Gastroesophageal sphincter (tissue), 4 donors: ENCODE data around the gene SLC5A4. TPM values are rescaled to one million over a fixed set of nuclear protein-coding genes. Genes with fewer than 3 reads are reported as not detected.

Experiments used
- ATAC-seq: fragments of 150-250 bp; one replicate; pipeline ENCODE4 v1.9.1; 2016; ENCODE audit warnings: mild to moderate bottlenecking, moderate library complexity
- H3K27ac ChIP-seq, 4 donors: fragments of 200-600 bp; sonication (generic) in 3 of 4; 1 replicate in 3 of 4; 2 replicates in 1 of 4; pipeline ENCODE4 v1.5.1; 2016 to 2019
- H3K27me3 ChIP-seq: fragments of 200-600 bp; sonication (generic); one replicate; pipeline ENCODE4 v1.5.1; 2019
- H3K36me3 ChIP-seq, 2 donors: fragments of 200-600 bp; sonication (generic); one replicate each; pipeline ENCODE4 v1.5.1; 2019; ENCODE audit warnings: control low read depth in 1 of 2
- H3K4me1 ChIP-seq, 3 donors: fragments of 200-600 bp; sonication (generic); 1 replicate in 2 of 3; 2 replicates in 1 of 3; pipeline ENCODE4 v1.5.1; 2016 to 2019; ENCODE audit warnings: control low read depth in 2 of 3
- H3K4me3 ChIP-seq, 2 donors: fragments of 200-600 bp; sonication (generic); one replicate each; pipeline ENCODE4 v1.5.1; 2019; ENCODE audit warnings: mild to moderate bottlenecking in 1 of 2, moderate library complexity in 1 of 2
- H3K9me3 ChIP-seq, 3 donors: fragments of 200-600 bp; sonication (generic); one replicate each; pipeline ENCODE4 v1.5.1; 2017 to 2019; ENCODE audit warnings: control low read depth in 2 of 3
- CTCF ChIP-seq, 4 experiments: fragments of 200-600 bp in 2 of 4; fragments of 450-650 bp in 2 of 4; sonication (generic) in 1 of 4; IDR thresholded peaks; one replicate each; pipeline ENCODE4 v1.5.1; 2017 to 2019; ENCODE audit warnings: antibody characterized with exemption in 4 of 4, mild to moderate bottlenecking in 2 of 4, moderate library complexity in 2 of 4
- EP300 ChIP-seq: sonication (generic); formaldehyde crosslinking; IDR thresholded peaks from one replicate; pipeline ENCODE4 v1.6.1; 2017; ENCODE audit warnings: antibody characterized with exemption, mild to moderate bottlenecking
- POLR2A ChIP-seq, 2 donors: fragments of 450-650 bp; IDR thresholded peaks; one replicate each; pipeline ENCODE4 v1.6.1; 2017; ENCODE audit warnings: antibody characterized with exemption in 2 of 2, mild to moderate bottlenecking in 2 of 2, moderate library complexity in 1 of 2
- POLR2AphosphoS5 ChIP-seq: sonication (generic); formaldehyde crosslinking; IDR thresholded peaks from one replicate; pipeline ENCODE4 v1.6.1; 2017; ENCODE audit warnings: antibody characterized with exemption
- WGBS, 2 donors: methylation state at CpG; one replicate each; pipeline ENCODE4 v1.1.5; 2018; ENCODE audit warnings: low coverage in 1 of 2; 5-methylcytosine and 5-hydroxymethylcytosine counted together
- total RNA-seq, 4 donors: library from RNA; depleted of rRNA; stranded (reverse); fragments of >200 nt; gene quantifications; one replicate each; pipeline ENCODE4 v1.1.0, GENCODE V29; 2016

The SLC5A4 gene
- total RNA-seq, 4 donors from 2014 or later: 0.39 to 0.78 TPM; not detected in 2

GRCh38 chr22:32236970-32237369 is 18.2 kb downstream of the SLC5A4 start:
- 23 to 56% methylated on average over 3 to 4 of the region's 8 CpGs for WGBS, 2 donors
- Histone ChIP-seq H3K27me3 (peaks cover 26% of the 10 kb centered on the region), H3K4me1 (no peaks in the 10 kb centered on the region), H3K4me3 (no peak overlapping the region), H3K36me3 (no peaks in the 10 kb centered on the region), H3K9me3 (no peaks in the 10 kb centered on the region), H3K27ac (no peak overlapping the region)
- TF ChIP-seq POLR2AphosphoS5 (no peak), CTCF (IDR thresholded peaks at IDR 0.05) (no peak), EP300 (no peak), POLR2A (IDR thresholded peaks at IDR 0.05) (no peak)
- ATAC-seq: no peak

- ATAC-seq: no peak
- Histone ChIP-seq H3K4me3 (no peak overlapping the region), H3K9me3 (no peaks in the 10 kb centered on the region), H3K27me3 (peaks cover 20% of the 10 kb centered on the region), H3K27ac (no peak overlapping the region), H3K36me3 (no peaks in the 10 kb centered on the region), H3K4me1 (no peaks in the 10 kb centered on the region)
- 58 to 72% methylated on average over 2 to 5 of the region's 5 CpGs for WGBS, 2 donors
- no peak for TF ChIP-seq POLR2AphosphoS5
- TF ChIP-seq POLR2A (IDR thresholded peaks at IDR 0.05): no peak
- no peak for TF ChIP-seq EP300
- no peak for TF ChIP-seq CTCF (IDR thresholded peaks at IDR 0.05)
Observed at GRCh38 chr22:32233091-32233490, 22.1 kb downstream of the SLC5A4 start.

- Histone ChIP-seq H3K27me3 (peaks cover 17% of the 10 kb centered on the region), H3K4me3 (no peak overlapping the region), H3K36me3 (no peaks in the 10 kb centered on the region), H3K4me1 (no peaks in the 10 kb centered on the region), H3K9me3 (no peaks in the 10 kb centered on the region), H3K27ac (no peak overlapping the region)
- TF ChIP-seq POLR2A (IDR thresholded peaks at IDR 0.05) (no peak), CTCF (IDR thresholded peaks at IDR 0.05) (no peak), EP300 (no peak), POLR2AphosphoS5 (no peak)
- WGBS, 2 donors: 50 to 58% methylated on average over 3 to 5 of the region's 5 CpGs
- no peak for ATAC-seq
Observed at GRCh38 chr22:32232191-32232830, 22.8 kb downstream of the SLC5A4 start.

- Histone ChIP-seq H3K9me3 (no peaks in the 10 kb centered on the region), H3K36me3 (no peaks in the 10 kb centered on the region), H3K4me3 (no peak overlapping the region), H3K27ac (no peak overlapping the region), H3K4me1 (no peaks in the 10 kb centered on the region), H3K27me3 (peaks cover 3% of the 10 kb centered on the region)
- WGBS, 2 donors: 50% methylated on average over 7 of the region's 7 CpGs
- no peak for ATAC-seq
- no peak for TF ChIP-seq POLR2A (IDR thresholded peaks at IDR 0.05)
- TF ChIP-seq CTCF (IDR thresholded peaks at IDR 0.05): no peak
- TF ChIP-seq EP300: no peak
- TF ChIP-seq POLR2AphosphoS5: no peak
Observed at GRCh38 chr22:32226326-32227104, 28.6 kb downstream of the SLC5A4 start.

- Histone ChIP-seq H3K27ac (no peak overlapping the region), H3K9me3 (no peaks in the 10 kb centered on the region), H3K4me1 (no peaks in the 10 kb centered on the region), H3K27me3 (peaks cover 3% of the 10 kb centered on the region), H3K36me3 (no peaks in the 10 kb centered on the region), H3K4me3 (no peak overlapping the region)
- TF ChIP-seq CTCF (IDR thresholded peaks at IDR 0.05) (no peak), POLR2A (IDR thresholded peaks at IDR 0.05) (no peak), POLR2AphosphoS5 (no peak), EP300 (no peak)
- 46 to 62% methylated on average over 1 of the region's 1 CpG for WGBS, 2 donors
- no peak for ATAC-seq
Observed at GRCh38 chr22:32222991-32223390, 32.2 kb downstream of the SLC5A4 start.
